HG03064 (cell line): Measurements from ENCODE around the gene SLC6A6.

Source experiments
- ATAC-seq: cut with Tn5 transposase; IDR thresholded peaks from one replicate; pipeline ENCODE4 v1.9.1; 2021; ENCODE audit warnings: low read depth; ENCODE audit not compliant: unreplicated experiment

Gene SLC6A6

GRCh38 chr3:14371573-14372474 is 30.6 kb upstream of the SLC6A6 start:
- ATAC-seq: no peak

DNA sequence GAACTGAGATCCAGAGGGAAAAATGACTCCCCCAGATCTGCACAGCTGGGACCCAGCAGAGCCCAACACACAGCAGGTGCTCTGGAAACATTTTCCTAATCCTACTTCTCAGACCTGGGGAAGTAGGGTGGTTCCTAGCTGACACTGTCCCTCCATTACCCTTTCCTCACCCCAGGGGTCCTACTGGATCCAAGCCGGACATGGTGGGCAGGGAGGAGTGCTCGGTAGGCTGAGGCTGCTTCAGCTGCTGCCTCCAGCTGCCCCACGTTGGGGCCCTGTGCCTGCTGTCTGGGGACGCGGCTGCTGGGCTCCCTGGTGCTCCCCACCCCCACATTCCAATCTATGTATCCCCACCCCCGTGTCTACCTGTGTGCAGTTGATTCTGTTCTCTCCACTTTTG is 29.8 kb upstream of the SLC6A6 start:
- no peak for ATAC-seq

DNA sequence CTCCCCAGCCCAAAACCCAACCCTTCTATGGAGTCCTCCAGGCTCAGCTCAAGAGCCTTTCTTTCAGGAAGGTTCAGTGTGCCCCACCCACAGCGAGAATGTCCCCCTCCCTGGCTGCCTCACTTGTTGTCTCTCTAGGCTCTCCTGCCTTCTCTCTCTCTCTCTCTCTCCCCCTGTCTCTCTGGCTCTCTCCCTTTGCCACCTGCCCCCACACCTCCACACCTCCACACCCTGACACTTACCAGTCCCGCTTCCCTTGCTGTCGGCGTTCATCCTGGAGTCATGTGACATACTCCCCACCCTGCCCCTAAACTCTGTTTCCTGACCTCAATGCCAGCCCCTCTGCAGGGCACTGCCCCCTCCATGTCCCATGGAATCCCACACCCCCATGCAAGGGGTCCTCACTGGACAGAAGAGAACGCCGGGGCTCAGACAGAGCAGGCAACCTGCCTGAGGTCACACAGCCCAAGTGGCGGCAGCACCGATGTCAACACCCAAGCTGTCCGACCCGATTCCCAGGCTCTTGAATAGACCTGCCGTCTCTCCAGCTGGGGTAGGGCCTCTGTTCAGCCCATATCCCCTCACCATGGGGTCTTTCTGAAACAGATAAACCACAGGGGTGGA is 28.5 kb upstream of the SLC6A6 start:
- ATAC-seq: no peak

DNA sequence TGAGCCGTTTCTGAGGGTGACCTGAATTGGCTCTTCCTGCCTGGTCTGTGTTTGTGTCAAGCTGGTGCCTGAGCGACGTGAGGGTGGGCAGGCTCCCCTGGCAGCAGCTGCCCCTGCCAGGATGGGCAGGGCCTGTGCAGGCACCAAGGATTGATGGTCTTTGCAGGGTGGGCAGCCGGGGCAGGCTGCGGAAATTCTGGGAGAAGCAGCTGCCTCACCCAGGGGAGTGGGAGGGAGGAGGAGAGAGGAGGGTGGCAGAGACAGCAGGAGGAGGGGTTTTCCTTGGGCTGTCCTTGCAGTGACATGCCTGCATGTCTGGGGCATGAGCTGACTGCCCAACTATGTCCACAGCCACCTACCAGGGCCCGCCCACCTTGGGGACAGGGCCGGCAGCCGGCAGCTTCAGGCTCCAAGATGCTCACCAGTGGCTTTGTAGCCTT is 27.9 kb upstream of the SLC6A6 start:
- no peak for ATAC-seq

GRCh38 chr3:14375192-14375591 is 27.2 kb upstream of the SLC6A6 start:
- no peak for ATAC-seq

- ATAC-seq: no peak
Measured at GRCh38 chr3:14376348-14377043, 25.9 kb upstream of the SLC6A6 start.

DNA sequence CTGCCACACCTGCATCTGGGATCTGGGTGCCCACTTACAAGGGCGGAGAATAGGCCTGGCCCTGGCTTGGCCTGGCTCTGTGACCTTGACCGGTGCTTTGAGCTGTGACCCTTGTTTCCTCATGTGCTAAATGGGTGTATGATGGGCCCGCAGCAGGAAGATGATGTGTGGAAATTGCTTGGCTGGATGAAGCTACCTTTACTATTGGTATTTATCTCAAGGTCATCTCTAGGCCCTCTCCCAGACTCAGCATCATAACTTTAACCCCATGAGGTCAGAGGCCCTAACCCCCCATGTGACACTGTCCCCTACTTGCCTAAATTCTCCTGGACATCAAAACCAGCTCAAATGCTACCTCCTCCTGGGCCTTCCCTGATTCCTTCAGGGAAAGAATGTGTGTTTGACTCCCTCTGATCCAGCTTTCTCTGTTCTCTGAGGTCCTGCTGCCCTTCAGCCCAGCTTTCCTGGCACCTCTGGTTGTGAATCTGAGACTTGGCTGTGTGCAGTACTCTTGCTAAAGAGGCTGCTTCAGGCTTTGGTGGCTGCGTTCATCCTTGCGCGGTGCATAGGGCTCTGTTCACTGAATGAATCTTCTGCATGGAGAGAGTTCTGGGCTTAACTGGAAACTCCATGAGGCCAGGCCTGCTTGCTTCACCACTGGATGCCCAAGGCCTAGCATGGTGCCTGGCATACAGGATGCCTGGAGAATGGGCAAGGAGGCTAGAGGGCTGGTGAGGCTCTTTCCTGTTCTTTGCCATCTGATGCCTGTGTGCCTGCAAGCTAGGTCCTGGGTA is 25.2 kb upstream of the SLC6A6 start:
- no peak for ATAC-seq

GRCh38 chr3:14377838-14378169 is 24.6 kb upstream of the SLC6A6 start:
- no peak for ATAC-seq

- ATAC-seq: no peak
Measured at GRCh38 chr3:14378415-14378814, 24.0 kb upstream of the SLC6A6 start.

DNA sequence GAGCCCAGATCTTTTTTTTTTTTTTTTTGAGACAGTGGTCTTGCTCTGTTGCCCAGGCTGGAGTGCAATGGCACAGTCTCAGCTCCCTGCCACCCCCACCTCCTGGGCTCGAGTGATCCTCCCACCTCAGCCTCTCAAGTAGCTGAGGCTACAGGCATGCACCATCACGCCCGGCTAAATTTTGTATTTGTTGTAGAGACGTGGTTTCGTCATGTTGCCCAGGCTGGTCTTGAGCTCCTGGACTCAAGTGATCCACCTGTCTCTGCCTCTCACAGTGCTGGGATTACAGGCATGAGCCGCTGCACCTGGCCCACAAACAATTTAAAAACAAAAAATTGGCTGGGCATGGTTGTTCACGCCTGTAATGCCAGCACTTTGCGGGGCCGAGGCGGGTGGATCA is 22.6 kb upstream of the SLC6A6 start:
- ATAC-seq: no peak

DNA sequence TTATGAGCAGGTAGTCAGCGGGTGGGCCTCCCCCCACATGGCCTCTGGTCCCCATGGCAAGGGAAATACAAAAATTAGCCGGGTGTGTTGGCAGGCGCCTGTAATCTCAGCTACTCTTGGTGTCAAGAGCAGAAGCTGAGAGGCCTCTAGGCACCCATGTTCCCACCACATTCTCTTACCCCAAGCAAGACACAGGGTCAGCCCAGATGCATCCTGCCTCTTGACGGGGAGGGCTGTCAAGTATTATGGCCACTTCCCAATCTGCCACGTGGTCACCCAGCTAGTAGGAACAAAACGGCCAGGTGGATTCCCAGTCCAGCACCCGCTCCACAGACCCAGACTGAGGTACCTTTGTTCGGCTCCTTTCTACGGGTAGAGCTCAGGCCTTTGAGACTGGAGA is 16.2 kb upstream of the SLC6A6 start:
- no peak for ATAC-seq

DNA sequence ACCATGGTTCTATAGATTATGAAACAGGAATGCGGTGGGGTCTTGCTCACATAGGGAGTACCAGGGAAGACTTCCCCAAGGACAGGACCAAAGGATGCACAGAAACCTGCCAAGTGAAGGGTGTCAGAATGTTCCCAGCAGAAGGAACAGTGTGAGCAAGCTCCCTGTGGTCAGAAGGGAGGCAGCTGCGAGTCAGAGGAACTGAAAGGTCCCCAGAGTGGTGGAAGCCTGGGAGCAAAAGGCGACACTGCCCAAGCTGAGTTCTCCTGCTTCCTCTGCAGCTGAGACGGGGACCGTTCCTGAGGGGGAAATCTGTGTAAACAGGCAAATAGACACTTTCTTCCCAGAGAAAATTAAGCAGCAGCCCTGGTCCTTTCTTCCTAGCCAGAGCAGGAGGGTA is 14.2 kb upstream of the SLC6A6 start:
- no peak for ATAC-seq

GRCh38 chr3:14389166-14389606 is 13.2 kb upstream of the SLC6A6 start:
- ATAC-seq: no peak

DNA sequence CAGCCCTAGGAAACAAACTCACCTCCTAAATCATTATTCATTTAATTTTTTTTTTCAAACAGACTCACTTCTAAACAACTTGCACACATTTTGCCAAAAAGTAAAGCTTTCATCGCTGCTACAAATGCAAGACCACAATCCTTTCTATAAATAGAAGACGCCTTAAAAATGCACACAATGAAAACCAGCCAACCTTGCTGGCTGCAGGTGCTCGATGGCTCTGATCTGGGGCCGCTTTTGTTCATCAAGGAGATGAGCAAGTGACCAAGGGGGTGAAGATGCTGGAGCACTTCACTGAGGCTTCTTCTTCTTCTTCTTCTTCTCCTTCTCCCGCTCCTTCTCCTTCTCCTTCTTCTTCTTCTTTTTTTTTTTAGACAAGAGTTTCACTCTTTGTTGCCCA is 12.7 kb upstream of the SLC6A6 start:
- no peak for ATAC-seq

DNA sequence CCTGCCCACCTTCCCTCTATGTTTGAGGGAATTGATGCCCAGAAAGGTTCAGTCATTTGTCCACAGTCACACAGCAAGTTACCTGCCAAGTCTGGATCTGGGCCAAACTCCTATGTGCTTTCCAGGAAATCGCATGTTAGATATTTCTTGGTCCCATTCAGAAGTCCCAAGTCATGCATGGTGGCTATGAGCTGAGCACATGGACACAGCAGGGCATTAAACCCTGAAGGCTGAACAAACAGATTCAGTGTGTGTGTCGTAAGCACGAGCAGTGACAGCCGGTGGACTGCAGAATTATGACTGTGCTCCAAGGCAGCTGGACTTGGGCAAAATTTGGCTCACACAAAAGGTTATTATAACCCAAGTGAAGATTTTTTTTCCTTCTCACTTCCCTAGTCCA is 11.4 kb upstream of the SLC6A6 start:
- ATAC-seq: no peak

GRCh38 chr3:14392231-14392630 is 10.2 kb upstream of the SLC6A6 start:
- no peak for ATAC-seq

- ATAC-seq: no peak
Measured at GRCh38 chr3:14392803-14393319, 9.5 kb upstream of the SLC6A6 start.

- ATAC-seq: no peak
Measured at GRCh38 chr3:14393440-14394106, 8.8 kb upstream of the SLC6A6 start.

DNA sequence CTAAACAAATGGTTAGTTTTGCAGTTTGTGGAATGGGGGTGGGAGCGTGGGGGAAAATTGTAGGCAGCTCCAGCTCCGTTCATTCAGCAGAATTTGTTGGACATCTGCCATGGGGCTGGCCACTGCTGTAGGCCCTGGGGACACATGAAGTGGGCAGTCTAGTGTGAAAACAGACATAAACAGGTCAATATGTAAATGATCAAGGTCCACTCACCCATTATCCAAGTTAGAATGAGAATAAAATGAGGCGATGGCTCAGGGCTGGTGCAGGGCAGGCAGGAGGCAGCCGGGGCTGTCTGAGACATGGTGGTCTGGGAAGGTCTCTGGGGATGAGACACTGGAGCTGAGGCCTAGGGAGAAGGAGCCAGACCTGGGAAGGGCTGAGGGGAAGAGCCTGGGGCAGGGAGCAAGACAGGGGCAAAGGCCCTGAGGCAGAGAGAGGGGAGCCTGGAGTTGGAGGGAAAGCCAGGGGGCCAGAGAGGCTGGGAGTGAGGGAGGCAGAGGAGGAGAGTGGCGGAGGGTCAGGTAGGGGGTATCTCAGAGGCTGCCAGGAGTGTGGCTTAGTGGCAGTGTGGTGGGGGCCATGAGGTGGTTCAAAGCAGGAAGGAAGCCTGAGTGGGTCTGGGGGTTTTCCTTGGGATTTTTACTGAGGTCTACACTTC is 6.2 kb upstream of the SLC6A6 start:
- no peak for ATAC-seq
